Endothelial cell of umbilical vein (primary cell): Measurements from ENCODE around the gene HIVEP1.

ENCODE experiments used
- EZH2 ChIP-seq: IDR thresholded peaks from 2 replicates; pipeline ENCODE4 v1.6.1; 2012; ENCODE audit warnings: borderline replicate concordance, low read depth, mild to moderate bottlenecking, moderate library complexity, low read length, inconsistent platforms; ENCODE audit not compliant: severe bottlenecking
- GATA2 ChIP-seq: IDR thresholded peaks from 2 replicates; pipeline ENCODE4 v1.7.0; 2011; ENCODE audit warnings: low read depth, mild to moderate bottlenecking, moderate library complexity, mixed read lengths, low read length; ENCODE audit not compliant: insufficient read length, insufficient read depth
- POLR2A ChIP-seq: IDR thresholded peaks from 2 replicates; pipeline ENCODE4 v1.6.1; 2012; ENCODE audit warnings: low read depth, mild to moderate bottlenecking, control low read depth, low read length
- POLR2AphosphoS5 ChIP-seq: IDR thresholded peaks from 2 replicates; pipeline ENCODE4 v1.6.1; 2012; ENCODE audit warnings: low read depth, mild to moderate bottlenecking, control low read depth, low read length, moderate library complexity; ENCODE audit not compliant: insufficient read depth
- TF ChIP-seq, protein P1 (sequence below), 2 donors: IDR thresholded peaks; 1 replicate in 1 of 2; 2 replicates in 1 of 2; pipeline ENCODE4 v1.5.1; 2011; ENCODE audit warnings: low read length in 2 of 2, mild to moderate bottlenecking in 2 of 2, moderate library complexity in 2 of 2, control low read depth in 1 of 2, inconsistent platforms in 1 of 2, low read depth in 1 of 2; ENCODE audit not compliant: insufficient read depth in 1 of 2; ENCODE audit errors: extremely low read depth in 1 of 2

DNA sequence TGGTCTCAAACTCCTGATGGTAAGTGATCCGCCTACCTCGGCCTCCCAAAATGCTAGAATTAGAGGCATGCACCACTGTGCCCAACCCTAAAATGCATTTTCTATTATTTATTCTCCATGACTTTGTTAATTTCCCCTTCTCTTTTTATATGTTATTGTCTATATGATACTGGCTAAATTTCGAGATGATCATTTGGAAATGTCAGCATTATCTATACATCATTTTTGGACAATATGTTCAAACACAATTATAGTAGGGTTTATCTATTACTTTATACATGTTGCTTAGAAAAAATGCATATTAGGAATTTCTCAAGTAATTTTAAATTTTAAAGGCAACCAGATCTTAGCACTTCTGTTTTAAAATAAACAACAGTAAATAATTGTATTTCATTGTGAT, 34.4 kb upstream of the HIVEP1 start:
- TF ChIP-seq POLR2A (no peak), EZH2 (no peak), GATA2 (no peak), POLR2AphosphoS5 (no peak)
- TF ChIP-seq, protein P1, sequence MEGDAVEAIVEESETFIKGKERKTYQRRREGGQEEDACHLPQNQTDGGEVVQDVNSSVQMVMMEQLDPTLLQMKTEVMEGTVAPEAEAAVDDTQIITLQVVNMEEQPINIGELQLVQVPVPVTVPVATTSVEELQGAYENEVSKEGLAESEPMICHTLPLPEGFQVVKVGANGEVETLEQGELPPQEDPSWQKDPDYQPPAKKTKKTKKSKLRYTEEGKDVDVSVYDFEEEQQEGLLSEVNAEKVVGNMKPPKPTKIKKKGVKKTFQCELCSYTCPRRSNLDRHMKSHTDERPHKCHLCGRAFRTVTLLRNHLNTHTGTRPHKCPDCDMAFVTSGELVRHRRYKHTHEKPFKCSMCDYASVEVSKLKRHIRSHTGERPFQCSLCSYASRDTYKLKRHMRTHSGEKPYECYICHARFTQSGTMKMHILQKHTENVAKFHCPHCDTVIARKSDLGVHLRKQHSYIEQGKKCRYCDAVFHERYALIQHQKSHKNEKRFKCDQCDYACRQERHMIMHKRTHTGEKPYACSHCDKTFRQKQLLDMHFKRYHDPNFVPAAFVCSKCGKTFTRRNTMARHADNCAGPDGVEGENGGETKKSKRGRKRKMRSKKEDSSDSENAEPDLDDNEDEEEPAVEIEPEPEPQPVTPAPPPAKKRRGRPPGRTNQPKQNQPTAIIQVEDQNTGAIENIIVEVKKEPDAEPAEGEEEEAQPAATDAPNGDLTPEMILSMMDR (IDR thresholded peaks at IDR 0.05; ENCODE audit: extremely low read depth in 1 of 2, insufficient read depth in 1 of 2, low read depth in 1 of 2, low read length in 2 of 2): no peak
